Activated naive CD4-positive, alpha-beta T cell treated with anti-CD3 and anti-CD28 coated beads for 36 hours (primary cell): ENCODE data around the gene ZNRF2. TPM values are rescaled to one million over a fixed set of nuclear protein-coding genes. Genes with fewer than 3 reads are reported as not detected.

Experiments used
- CTCF ChIA-PET: fragments of 350-600 bp; sonication (Branson Sonifier 250); formaldehyde crosslinking; loops from one replicate; lab custom pipeline; 2021; ENCODE audit warnings: antibody characterized with exemption; lab: Charles Lee
- DNase-seq: peaks from one replicate; pipeline ENCODE4 v3.0.0-alpha.2; 2020
- H3K27ac Mint-ChIP-seq: one replicate; pipeline ENCODE4 v1.8.0; 2021; ENCODE audit warnings: mild to moderate bottlenecking, mixed read lengths
- H3K27me3 Mint-ChIP-seq: one replicate; pipeline ENCODE4 v1.8.0; 2021; ENCODE audit warnings: low read depth, mixed read lengths
- H3K36me3 Mint-ChIP-seq: one replicate; pipeline ENCODE4 v1.8.0; 2021; ENCODE audit warnings: low read depth, mixed read lengths
- H3K4me1 Mint-ChIP-seq: one replicate; pipeline ENCODE4 v1.8.0; 2021; ENCODE audit warnings: low read depth, mixed read lengths
- H3K4me3 Mint-ChIP-seq: one replicate; pipeline ENCODE4 v1.8.0; 2021; ENCODE audit warnings: mild to moderate bottlenecking, moderate library complexity, mixed read lengths
- H3K9me3 Mint-ChIP-seq: one replicate; pipeline ENCODE4 v1.8.0; 2021; ENCODE audit warnings: mixed read lengths
- intact Hi-C: fragments of 100-400 bp; cut with micrococcal nuclease; formaldehyde crosslinking; loops from one replicate; pipeline ENCODE4 v1.15.1; 2023
- total RNA-seq, 2 experiments: library from RNA; stranded (reverse); gene quantifications; one replicate each; pipeline ENCODE4 v1.2.3, GENCODE V29; 2021

Gene ZNRF2
- total RNA-seq, 2 experiments from 2014 or later = 10.4 to 10.5 TPM

- no peak for DNase-seq
- Mint-ChIP-seq H3K4me1 (peaks cover 32% of the 10 kb centered on the region), H3K27me3 (no peaks in the 10 kb centered on the region), H3K36me3 (no peaks in the 10 kb centered on the region), H3K4me3 (no peak overlapping the region), H3K27ac (no peak overlapping the region), H3K9me3 (no peaks in the 10 kb centered on the region)
- intact Hi-C loops = loop anchor here (1.0 to 10.0 kb wide), 4 partner anchors 67 to 213 kb away; partner anchors contain the start of gene ZNRF2
- CTCF ChIA-PET = interaction anchor here (2.0 to 4.7 kb wide), 4 partner anchors 30 to 76 kb away, joined by 6 to 18 read pairs (median 13); no protein-coding TSS in a partner anchor
These were observed 67.3 kb downstream of the ZNRF2 start for GRCh38 chr7:30351724-30352123.

- Mint-ChIP-seq H3K4me3 (no peak overlapping the region), H3K4me1 (peaks cover 28% of the 10 kb centered on the region), H3K9me3 (no peaks in the 10 kb centered on the region), H3K27ac (no peak overlapping the region), H3K36me3 (no peaks in the 10 kb centered on the region), H3K27me3 (no peaks in the 10 kb centered on the region)
- CTCF ChIA-PET = interaction anchor here (1.1 to 4.7 kb wide), 6 partner anchors 29 to 76 kb away, joined by 3 to 18 read pairs (median 7); no protein-coding TSS in a partner anchor
- DNase-seq = no peak
- intact Hi-C loops = loop anchor here (1.0 to 10.0 kb wide), 4 partner anchors 68 to 213 kb away; partner anchors contain the start of gene ZNRF2
These were observed 67.8 kb downstream of the ZNRF2 start for GRCh38 chr7:30352169-30352568.

DNA sequence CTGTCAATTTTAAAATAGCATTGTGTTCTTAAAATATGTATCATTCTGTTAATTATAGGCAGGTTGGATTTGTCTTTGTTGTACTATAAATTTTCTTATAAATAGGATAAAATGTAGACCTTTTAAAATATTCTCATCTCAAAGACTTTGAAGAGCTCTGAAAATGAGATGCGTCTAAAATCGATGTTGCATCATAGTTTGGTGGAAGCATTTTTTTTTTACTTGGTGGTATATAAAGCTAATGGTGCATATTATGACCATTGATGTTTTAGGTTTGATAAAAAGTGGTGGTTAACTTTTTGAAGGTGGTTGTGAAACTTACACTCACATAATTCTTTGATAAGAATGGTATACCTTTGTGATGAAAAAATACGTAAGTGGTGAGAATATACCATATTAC, 69.1 kb downstream of the ZNRF2 start:
- no peaks in the 10 kb centered on the region for H3K27me3 Mint-ChIP-seq
- intact Hi-C loops = loop anchor here (10.0 kb wide), 1 partner anchor 211 kb away; no protein-coding TSS in a partner anchor
- no peaks in the 10 kb centered on the region for H3K36me3 Mint-ChIP-seq
- no peak overlapping the region for H3K4me3 Mint-ChIP-seq
- CTCF ChIA-PET = interaction anchor here (0.6 to 3.4 kb wide), 8 partner anchors 31 to 187 kb away, joined by 3 to 17 read pairs (median 4); partner anchors contain the start of gene ZNRF2
- H3K27ac Mint-ChIP-seq = no peak overlapping the region
- H3K9me3 Mint-ChIP-seq = no peaks in the 10 kb centered on the region
- DNase-seq = no peak
- peaks cover 14% of the 10 kb centered on the region for H3K4me1 Mint-ChIP-seq

GRCh38 chr7:30353932-30354607, 69.7 kb downstream of the ZNRF2 start:
- H3K9me3 Mint-ChIP-seq = no peaks in the 10 kb centered on the region
- intact Hi-C loops = loop anchor here (10.0 kb wide), 1 partner anchor 211 kb away; no protein-coding TSS in a partner anchor
- DNase-seq = no peak
- CTCF ChIA-PET = interaction anchor here (0.7 to 3.4 kb wide), 5 partner anchors 31 to 369 kb away, joined by 3 to 17 read pairs (median 6); partner anchors contain the start of gene ZNRF2
- no peak overlapping the region for H3K27ac Mint-ChIP-seq
- H3K4me1 Mint-ChIP-seq = peaks cover 9% of the 10 kb centered on the region
- no peaks in the 10 kb centered on the region for H3K27me3 Mint-ChIP-seq
- no peak overlapping the region for H3K4me3 Mint-ChIP-seq
- H3K36me3 Mint-ChIP-seq = no peaks in the 10 kb centered on the region

- no peaks in the 10 kb centered on the region for H3K36me3 Mint-ChIP-seq
- DNase-seq = no peak
- H3K4me3 Mint-ChIP-seq = no peak overlapping the region
- H3K4me1 Mint-ChIP-seq = peaks cover 8% of the 10 kb centered on the region
- H3K27me3 Mint-ChIP-seq = no peaks in the 10 kb centered on the region
- H3K27ac Mint-ChIP-seq = no peak overlapping the region
- H3K9me3 Mint-ChIP-seq = no peaks in the 10 kb centered on the region
- intact Hi-C loops = loop anchor here (10.0 kb wide), 1 partner anchor 210 kb away; no protein-coding TSS in a partner anchor
- CTCF ChIA-PET = interaction anchor here (3.4 kb wide), 1 partner anchor 79 kb away, joined by 17 read pairs; no protein-coding TSS in a partner anchor
These were observed 70.4 kb downstream of the ZNRF2 start for GRCh38 chr7:30354791-30355190.

GRCh38 chr7:30359957-30360356, 75.6 kb downstream of the ZNRF2 start:
- Mint-ChIP-seq H3K27ac (no peak overlapping the region), H3K27me3 (no peaks in the 10 kb centered on the region), H3K4me1 (no peaks in the 10 kb centered on the region), H3K36me3 (no peaks in the 10 kb centered on the region), H3K9me3 (no peaks in the 10 kb centered on the region), H3K4me3 (no peak overlapping the region)
- CTCF ChIA-PET = no interaction called here
- intact Hi-C loops = loop anchor here (10.0 kb wide), 1 partner anchor 205 kb away; no protein-coding TSS in a partner anchor
- DNase-seq = no peak

DNA sequence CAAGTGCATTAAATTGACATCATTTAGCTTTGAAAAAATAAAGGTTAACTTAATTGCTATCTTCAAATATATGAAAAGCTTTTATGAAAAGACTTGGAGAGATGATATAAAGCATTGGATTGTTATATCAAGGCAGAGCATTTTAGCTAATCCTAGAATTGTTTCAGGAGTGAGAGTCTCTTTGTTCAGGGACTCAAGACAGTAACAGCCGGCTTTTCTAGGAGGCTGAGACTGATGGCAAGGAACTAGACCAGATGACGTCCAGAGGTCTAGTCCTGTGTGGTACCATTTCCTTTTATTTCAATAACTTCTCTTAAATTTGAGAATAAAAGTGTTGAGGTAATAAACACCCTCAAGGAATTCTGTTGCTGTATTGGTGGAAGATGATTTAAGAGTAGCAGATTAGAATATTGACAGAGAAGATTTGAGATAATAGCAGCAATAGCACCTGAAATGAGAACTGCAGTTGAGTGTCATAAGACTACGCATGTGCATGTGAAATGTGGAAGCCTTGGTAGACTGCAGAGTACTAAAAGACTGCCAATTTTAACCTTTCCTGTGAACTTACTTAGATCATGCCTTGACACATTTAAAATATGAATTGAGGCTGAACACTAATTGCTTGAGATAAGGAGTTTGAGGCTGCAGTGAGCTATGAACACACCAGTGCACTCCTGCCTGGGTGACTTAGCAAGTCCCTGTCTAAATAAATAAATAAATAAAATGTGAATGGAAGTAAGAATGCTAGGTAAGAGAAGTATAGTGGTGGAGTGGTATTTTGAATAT, 79.6 kb downstream of the ZNRF2 start:
- Mint-ChIP-seq H3K4me3 (no peak overlapping the region), H3K4me1 (no peaks in the 10 kb centered on the region), H3K27ac (no peak overlapping the region), H3K27me3 (no peaks in the 10 kb centered on the region), H3K9me3 (no peaks in the 10 kb centered on the region), H3K36me3 (no peaks in the 10 kb centered on the region)
- intact Hi-C loops = no loop called here
- no peak for DNase-seq
- CTCF ChIA-PET = interaction anchor here (1.1 kb wide), 1 partner anchor 88 kb away, joined by 4 read pairs; no protein-coding TSS in a partner anchor

GRCh38 chr7:30364773-30365172, 80.4 kb downstream of the ZNRF2 start:
- no peaks in the 10 kb centered on the region for H3K9me3 Mint-ChIP-seq
- CTCF ChIA-PET = interaction anchor here (0.6 kb wide), 1 partner anchor 15 kb away, joined by 3 read pairs; no protein-coding TSS in a partner anchor
- no peak for DNase-seq
- no peaks in the 10 kb centered on the region for H3K36me3 Mint-ChIP-seq
- no peaks in the 10 kb centered on the region for H3K27me3 Mint-ChIP-seq
- H3K4me1 Mint-ChIP-seq = no peaks in the 10 kb centered on the region
- H3K4me3 Mint-ChIP-seq = no peak overlapping the region
- H3K27ac Mint-ChIP-seq = no peak overlapping the region
- intact Hi-C loops = no loop called here

GRCh38 chr7:30365621-30366020, 81.2 kb downstream of the ZNRF2 start:
- Mint-ChIP-seq H3K4me3 (no peak overlapping the region), H3K27ac (no peak overlapping the region), H3K4me1 (no peaks in the 10 kb centered on the region), H3K27me3 (no peaks in the 10 kb centered on the region), H3K9me3 (no peaks in the 10 kb centered on the region), H3K36me3 (no peaks in the 10 kb centered on the region)
- CTCF ChIA-PET = interaction anchor here (0.6 kb wide), 1 partner anchor 16 kb away, joined by 3 read pairs; no protein-coding TSS in a partner anchor
- DNase-seq = no peak
- intact Hi-C loops = no loop called here

DNA sequence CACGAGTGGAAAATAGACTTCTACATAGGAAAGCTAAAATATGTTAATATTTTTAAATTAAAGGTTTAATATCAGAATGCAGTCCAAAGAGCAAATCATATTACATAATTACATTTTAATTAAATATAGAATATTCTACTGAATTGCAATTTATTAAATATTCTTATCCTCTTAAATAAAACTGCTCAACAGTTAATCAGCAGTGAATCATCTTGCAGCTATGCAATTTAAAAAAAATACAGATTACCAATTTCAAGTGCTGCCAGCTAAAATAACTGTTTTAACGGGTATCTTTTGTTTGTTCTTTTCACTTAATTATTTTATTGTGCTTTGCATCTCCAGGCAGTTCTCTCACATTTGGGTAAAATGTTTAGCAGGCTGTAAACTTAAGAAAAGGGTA, 82.2 kb downstream of the ZNRF2 start:
- no peak overlapping the region for H3K4me3 Mint-ChIP-seq
- H3K27ac Mint-ChIP-seq = no peak overlapping the region
- no peaks in the 10 kb centered on the region for H3K4me1 Mint-ChIP-seq
- no peaks in the 10 kb centered on the region for H3K9me3 Mint-ChIP-seq
- CTCF ChIA-PET = interaction anchor here (0.6 kb wide), 1 partner anchor 36 kb away, joined by 3 read pairs; no protein-coding TSS in a partner anchor
- intact Hi-C loops = no loop called here
- H3K36me3 Mint-ChIP-seq = no peaks in the 10 kb centered on the region
- DNase-seq = no peak
- no peaks in the 10 kb centered on the region for H3K27me3 Mint-ChIP-seq

DNA sequence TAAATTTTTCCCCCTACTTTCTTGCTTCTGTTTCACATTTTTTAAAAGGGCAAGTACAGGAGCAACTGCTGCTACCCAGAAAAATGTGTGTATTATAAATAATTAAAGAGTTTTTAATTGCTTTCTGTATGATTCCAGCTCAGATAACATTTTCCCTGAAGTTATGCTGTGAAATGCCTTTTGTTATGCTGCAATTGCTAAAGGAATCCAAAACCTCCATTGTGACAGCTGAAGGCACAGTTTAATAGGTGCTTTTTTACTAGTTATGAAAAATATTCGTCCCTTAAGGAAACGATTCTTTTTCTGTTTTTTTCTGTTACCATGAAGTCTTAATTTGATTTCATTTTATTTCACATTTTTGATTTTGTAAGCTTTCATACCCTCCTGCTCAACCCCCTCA, 83.2 kb downstream of the ZNRF2 start:
- Mint-ChIP-seq H3K4me1 (no peaks in the 10 kb centered on the region), H3K36me3 (no peaks in the 10 kb centered on the region), H3K4me3 (no peak overlapping the region), H3K27ac (no peak overlapping the region), H3K27me3 (no peaks in the 10 kb centered on the region), H3K9me3 (no peaks in the 10 kb centered on the region)
- intact Hi-C loops = no loop called here
- CTCF ChIA-PET = no interaction called here
- DNase-seq = no peak

DNA sequence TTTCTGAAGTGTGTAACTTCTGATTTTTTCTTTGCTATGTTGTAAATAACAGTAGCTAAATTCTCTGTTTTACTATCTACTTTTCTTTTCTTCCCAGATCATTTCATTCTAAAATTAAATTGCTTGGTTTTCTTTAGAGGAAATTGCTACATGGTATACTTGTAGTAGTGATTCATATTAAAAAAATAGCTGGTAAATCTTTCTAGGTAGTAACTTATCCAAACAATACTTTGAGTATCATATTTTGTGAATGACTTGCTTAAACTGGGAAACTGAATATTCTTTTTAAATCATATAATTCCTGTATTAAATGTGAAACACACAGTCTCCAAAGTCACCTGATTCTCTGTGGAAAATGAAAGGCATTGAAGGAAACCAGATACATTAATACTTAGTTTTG, 85.5 kb downstream of the ZNRF2 start:
- intact Hi-C loops = no loop called here

More for the DNA sequence above, 85.5 kb downstream of the ZNRF2 start:
- H3K4me3 Mint-ChIP-seq = no peak overlapping the region
- no peak overlapping the region for H3K27ac Mint-ChIP-seq
- no peaks in the 10 kb centered on the region for H3K9me3 Mint-ChIP-seq
- H3K36me3 Mint-ChIP-seq = no peaks in the 10 kb centered on the region
- DNase-seq = no peak
- CTCF ChIA-PET = no interaction called here
- H3K4me1 Mint-ChIP-seq = no peaks in the 10 kb centered on the region
- no peaks in the 10 kb centered on the region for H3K27me3 Mint-ChIP-seq
